Mucosa of rectum (tissue), 2 donors: Measurements from ENCODE around the gene RSPH3.
A peak's percentile ranks its signal among the peaks of the same experiment; 100 is the strongest.

Experiments
- H3K27ac ChIP-seq, 2 donors: one replicate each; pipeline ENCODE4 v1.7.0; 2013; ENCODE audit warnings: inconsistent platforms in 2 of 2, low read depth in 2 of 2, low read length in 2 of 2
- H3K27me3 ChIP-seq, 2 donors: one replicate each; pipeline ENCODE4 v1.7.0; 2013; ENCODE audit warnings: low read length in 2 of 2; ENCODE audit not compliant: control insufficient read depth in 2 of 2, insufficient read depth in 2 of 2
- H3K36me3 ChIP-seq, 2 donors: one replicate each; pipeline ENCODE4 v1.7.0; 2013; ENCODE audit warnings: low read length in 2 of 2; ENCODE audit not compliant: control insufficient read depth in 2 of 2, insufficient read depth in 2 of 2
- H3K4me1 ChIP-seq, 2 donors: one replicate each; pipeline ENCODE4 v1.7.0; 2013; ENCODE audit warnings: low read length in 2 of 2, mild to moderate bottlenecking in 1 of 2; ENCODE audit not compliant: control insufficient read depth in 2 of 2, insufficient read depth in 2 of 2
- H3K4me3 ChIP-seq, 2 donors: one replicate each; pipeline ENCODE4 v1.7.0; 2013; ENCODE audit warnings: low read length in 2 of 2
- H3K9ac ChIP-seq, 2 donors: one replicate each; pipeline ENCODE4 v1.7.0; 2013; ENCODE audit warnings: low read length in 2 of 2, low read depth in 1 of 2, mild to moderate bottlenecking in 1 of 2
- H3K9me3 ChIP-seq, 2 donors: one replicate each; pipeline ENCODE4 v1.7.0; 2013; ENCODE audit warnings: low read length in 2 of 2; ENCODE audit not compliant: control insufficient read depth in 2 of 2
- donor health status: healthy.
- donor health status: Normal muscosa, but diverticular disease.

Gene RSPH3

DNA sequence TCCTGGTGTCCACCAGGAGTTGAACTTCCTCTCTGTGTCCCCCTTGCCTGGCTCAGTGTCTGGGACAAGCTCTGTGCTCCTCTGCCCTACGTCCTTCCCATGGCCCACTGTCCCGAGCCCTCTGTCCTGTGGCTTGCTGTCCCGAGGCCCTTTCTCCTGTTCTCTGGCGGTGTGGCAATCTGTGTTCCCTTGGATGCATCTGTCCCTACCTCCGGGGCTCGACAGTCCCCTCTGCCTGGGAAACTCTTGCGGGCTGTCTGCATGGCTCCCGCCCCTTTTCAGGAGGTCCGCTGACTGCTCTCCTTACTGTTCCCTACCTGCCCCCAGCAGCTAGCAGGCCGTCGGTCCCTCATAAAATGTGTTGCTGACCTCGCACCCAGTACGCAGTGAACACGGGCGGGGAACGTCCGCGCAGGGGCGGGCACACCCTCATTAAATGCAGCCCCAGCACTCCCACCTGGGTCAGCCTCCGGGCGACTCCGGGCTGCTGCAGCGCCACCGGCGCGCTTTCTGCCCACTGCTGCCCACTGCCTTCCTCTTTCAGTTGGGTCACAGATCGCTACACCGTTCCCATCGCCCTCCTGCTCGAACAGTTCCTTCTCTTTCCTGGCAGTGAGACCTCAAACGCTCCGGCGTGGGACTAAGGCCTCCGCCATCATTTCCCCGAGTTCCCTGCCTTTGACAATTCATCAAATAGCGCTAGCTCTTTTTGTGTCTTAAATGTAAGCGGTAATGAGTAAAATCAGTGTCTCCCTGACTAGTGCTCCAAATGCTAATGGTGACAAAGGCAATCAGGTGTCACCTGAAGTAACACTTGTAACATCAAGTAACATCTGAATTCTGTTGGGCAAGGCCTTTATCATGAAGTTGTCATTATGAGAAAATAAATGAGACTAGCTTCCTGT is 60.5 kb downstream of the RSPH3 start:
- Histone ChIP-seq H3K9ac (peak overlapping the region; percentile 26 to 72), H3K4me3 (peak overlapping the region; percentile 61 to 63), H3K27ac (peak overlapping the region; percentile 81 to 83), H3K36me3 (no peaks in the 10 kb centered on the region), H3K4me1 (peaks cover 0 to 17% of the 10 kb centered on the region in 2 donors), H3K27me3 (no peaks in the 10 kb centered on the region), H3K9me3 (no peaks in the 10 kb centered on the region)

DNA sequence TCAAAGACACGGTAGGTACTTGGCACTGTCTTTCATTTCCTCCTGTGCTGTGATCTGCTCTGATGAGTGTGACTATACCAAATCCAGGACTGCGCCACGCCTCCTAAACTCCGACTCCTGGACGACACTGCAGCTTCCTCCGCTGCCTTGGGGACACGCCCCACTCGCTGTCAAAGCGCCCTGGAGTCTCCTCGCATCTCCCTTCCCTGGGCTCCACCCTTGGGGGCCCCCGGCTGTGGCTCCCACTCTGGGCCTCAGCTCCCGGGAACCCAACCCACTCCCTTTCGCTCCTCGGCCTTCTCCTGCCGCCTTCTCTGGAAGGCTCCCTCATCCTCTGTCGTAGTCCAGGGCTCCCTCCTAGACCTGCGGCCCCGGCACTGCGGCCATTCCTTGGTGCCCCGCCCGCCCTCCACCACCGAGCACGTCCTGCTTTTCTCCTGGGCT is 61.2 kb downstream of the RSPH3 start:
- no peaks in the 10 kb centered on the region for H3K36me3 ChIP-seq
- peak overlapping the region; percentile 81 to 83 for H3K27ac ChIP-seq
- H3K4me3 ChIP-seq, result peak overlapping the region; percentile 61 to 63
- no peaks in the 10 kb centered on the region for H3K27me3 ChIP-seq
- peaks cover 0 to 17% of the 10 kb centered on the region in 2 donors for H3K4me1 ChIP-seq
- H3K9me3 ChIP-seq, result no peaks in the 10 kb centered on the region
- H3K9ac ChIP-seq, result peak overlapping the region; percentile 26 to 72

DNA sequence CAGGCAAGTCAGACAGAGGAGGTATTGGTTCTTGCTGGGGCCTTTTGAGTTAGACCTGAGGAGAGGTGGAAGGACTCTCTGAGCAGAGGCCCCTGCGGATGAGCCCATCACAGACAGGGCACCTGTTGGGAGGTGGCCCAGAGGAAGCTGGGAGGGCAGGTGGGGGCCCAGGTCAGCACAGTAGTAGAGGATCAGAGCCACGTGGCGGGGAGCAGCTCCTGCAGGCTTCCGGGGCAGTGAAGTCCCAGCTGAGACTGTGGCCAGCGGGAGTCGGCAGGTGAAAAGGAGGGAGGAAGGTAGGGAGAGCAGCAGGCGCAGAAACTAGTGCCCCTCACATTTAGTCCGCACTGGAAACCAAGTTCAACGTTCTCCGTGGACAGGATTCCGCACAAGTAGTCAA is 61.8 kb downstream of the RSPH3 start:
- Histone ChIP-seq H3K4me1 (peaks cover 0 to 19% of the 10 kb centered on the region in 2 donors), H3K27ac (peak overlapping the region; percentile 38 to 81), H3K36me3 (no peaks in the 10 kb centered on the region), H3K9me3 (no peaks in the 10 kb centered on the region), H3K4me3 (no peak overlapping the region), H3K27me3 (no peaks in the 10 kb centered on the region), H3K9ac (no peak overlapping the region)

DNA sequence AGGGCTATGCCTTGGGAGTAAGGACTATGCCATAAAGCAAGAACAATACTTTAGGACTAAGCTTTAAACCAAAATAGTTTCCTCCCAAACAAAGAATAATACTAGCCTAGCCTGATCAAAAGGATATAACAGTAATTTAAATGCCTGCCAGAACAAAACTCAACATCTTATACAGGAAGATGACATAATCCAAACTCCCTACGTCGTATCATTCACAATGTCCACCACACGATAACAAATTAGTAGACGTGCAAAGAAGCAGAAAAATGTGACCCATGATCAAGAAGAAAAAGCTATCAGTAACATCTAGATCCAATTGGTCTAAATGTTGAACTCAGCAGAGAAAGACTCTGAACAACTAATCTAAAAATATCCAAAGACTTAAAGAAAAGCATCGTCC is 65.8 kb downstream of the RSPH3 start:
- Histone ChIP-seq H3K4me1 (peaks cover 0 to 13% of the 10 kb centered on the region in 2 donors), H3K9me3 (no peaks in the 10 kb centered on the region), H3K9ac (no peak overlapping the region), H3K27ac (no peak overlapping the region), H3K36me3 (no peaks in the 10 kb centered on the region), H3K27me3 (no peaks in the 10 kb centered on the region), H3K4me3 (no peak overlapping the region)

DNA sequence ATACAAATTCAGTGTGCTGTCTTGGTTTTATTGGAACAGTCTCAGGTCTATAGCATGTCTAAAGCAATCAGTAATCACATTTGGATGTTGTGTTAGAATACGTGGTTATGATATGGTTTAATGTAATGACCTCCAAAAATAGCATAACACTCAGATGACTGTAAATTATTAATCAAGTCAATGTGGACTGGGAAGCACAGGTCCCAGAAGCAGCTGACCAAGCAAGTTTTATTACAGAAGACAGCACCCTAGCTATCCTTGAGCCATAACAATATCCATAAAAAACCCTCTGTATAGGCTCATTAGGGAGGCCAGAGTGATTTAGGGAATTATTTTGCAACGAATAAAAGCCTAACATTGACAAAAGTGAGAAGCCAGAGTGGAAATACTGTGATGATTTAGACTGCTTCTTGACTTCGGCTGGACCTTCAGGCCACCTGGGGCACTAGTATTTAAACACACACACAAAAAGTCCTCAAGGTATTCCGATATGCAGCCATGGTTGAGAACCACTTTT is 66.9 kb downstream of the RSPH3 start:
- no peak overlapping the region for H3K27ac ChIP-seq
- no peaks in the 10 kb centered on the region for H3K27me3 ChIP-seq
- H3K36me3 ChIP-seq, result no peaks in the 10 kb centered on the region
- H3K4me1 ChIP-seq, result peaks cover 0 to 4% of the 10 kb centered on the region in 2 donors
- no peak overlapping the region for H3K9ac ChIP-seq
- no peak overlapping the region for H3K4me3 ChIP-seq
- H3K9me3 ChIP-seq, result no peaks in the 10 kb centered on the region

DNA sequence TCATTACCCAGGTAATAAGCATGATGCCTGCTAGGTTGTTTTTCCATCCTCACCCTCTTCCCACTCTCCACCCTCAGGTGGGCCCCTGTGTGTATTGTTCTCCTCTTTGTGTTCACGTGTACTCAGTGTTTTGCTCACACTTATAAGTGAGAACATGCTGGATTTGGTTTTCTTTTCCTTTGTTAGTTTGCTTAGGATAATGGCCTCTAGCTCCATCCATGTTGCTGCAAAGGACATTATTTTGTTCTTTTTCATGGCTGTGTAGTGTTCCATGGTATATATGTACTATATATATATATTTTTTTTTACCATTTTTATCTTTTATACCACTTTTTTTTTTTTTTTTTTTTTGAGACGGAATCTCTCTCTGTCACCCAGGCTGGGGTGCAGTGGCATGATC is 71.9 kb downstream of the RSPH3 start:
- Histone ChIP-seq H3K36me3 (no peaks in the 10 kb centered on the region), H3K9me3 (no peaks in the 10 kb centered on the region), H3K4me1 (peaks cover 4 to 5% of the 10 kb centered on the region in 2 donors), H3K27me3 (no peaks in the 10 kb centered on the region), H3K9ac (no peak overlapping the region), H3K4me3 (no peak overlapping the region), H3K27ac (no peak overlapping the region)

DNA sequence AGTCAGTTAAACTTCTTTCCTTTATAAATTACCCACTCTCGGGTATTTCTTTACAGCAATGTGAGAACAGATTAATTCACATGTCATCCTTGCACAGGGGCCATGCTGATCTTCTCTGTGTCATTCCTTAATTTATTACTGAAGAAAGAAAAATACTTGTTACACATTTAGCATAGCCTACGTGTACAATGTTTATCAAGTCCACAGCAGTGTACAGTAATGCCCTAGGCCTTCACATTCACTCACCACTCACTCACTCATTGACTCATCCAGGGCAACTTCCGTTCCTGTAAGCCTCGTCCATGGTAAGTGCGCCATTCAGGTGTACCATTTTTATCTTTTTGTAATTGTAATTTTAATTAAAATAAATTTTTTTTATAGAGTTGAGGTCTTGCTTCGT is 73.6 kb downstream of the RSPH3 start:
- Histone ChIP-seq H3K27ac (no peak overlapping the region), H3K4me3 (no peak overlapping the region), H3K36me3 (no peaks in the 10 kb centered on the region), H3K9ac (no peak overlapping the region), H3K4me1 (peaks cover 4 to 5% of the 10 kb centered on the region in 2 donors), H3K9me3 (no peaks in the 10 kb centered on the region), H3K27me3 (peaks cover 0 to 2% of the 10 kb centered on the region in 2 donors)

DNA sequence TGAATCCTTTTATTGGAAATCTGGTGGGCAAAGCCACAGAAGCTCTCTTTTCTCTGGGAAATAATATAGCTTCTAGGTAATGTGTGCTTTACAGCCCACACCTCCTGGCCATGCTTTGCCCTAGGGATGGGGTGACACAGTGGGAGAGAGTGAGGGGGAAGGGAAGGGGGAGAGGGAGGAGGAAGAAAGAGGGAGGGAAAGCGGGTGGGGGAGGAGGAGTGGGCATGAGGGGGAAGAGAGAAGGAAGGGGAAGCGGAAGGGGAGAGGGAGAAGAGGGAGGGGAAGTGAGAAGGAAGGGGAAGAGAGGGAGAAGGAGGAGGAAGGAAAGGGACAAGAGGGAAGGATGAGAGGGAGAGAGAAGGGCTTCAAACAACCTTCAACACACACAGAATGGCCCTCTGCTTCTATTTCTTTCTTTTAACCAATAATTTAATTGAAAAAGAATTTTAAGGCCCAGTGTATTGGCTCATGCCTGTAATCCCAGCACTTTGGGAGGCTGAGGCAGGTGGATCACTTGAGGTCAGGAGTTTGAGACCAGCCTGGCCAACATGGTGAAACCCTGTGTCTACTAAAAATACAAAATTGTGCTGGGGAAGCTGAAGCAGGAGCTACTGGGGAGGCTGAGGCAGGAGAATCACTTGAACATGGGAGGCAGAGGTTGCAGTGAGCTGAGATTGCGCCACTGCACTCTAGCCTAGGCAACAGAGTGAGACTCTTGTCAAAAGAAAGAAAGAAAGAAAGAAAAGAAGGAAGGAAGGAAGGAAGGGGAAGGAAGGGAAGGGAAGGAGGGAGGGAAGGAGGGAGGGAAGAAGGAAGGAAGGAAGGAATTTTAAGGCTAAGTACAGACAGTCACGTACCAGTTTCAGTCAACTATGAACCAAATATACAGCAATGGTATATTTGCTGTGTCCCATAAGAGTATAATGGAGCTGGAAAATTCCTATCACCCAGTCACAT is 75.2 kb downstream of the RSPH3 start:
- H3K27me3 ChIP-seq, result peaks cover 0 to 2% of the 10 kb centered on the region in 2 donors
- no peaks in the 10 kb centered on the region for H3K9me3 ChIP-seq
- no peaks in the 10 kb centered on the region for H3K36me3 ChIP-seq
- H3K4me1 ChIP-seq, result peaks cover 4 to 5% of the 10 kb centered on the region in 2 donors
- H3K4me3 ChIP-seq, result no peak overlapping the region
- peak overlapping the region; percentile 73 to 77 for H3K27ac ChIP-seq
- H3K9ac ChIP-seq, result no peak overlapping the region

DNA sequence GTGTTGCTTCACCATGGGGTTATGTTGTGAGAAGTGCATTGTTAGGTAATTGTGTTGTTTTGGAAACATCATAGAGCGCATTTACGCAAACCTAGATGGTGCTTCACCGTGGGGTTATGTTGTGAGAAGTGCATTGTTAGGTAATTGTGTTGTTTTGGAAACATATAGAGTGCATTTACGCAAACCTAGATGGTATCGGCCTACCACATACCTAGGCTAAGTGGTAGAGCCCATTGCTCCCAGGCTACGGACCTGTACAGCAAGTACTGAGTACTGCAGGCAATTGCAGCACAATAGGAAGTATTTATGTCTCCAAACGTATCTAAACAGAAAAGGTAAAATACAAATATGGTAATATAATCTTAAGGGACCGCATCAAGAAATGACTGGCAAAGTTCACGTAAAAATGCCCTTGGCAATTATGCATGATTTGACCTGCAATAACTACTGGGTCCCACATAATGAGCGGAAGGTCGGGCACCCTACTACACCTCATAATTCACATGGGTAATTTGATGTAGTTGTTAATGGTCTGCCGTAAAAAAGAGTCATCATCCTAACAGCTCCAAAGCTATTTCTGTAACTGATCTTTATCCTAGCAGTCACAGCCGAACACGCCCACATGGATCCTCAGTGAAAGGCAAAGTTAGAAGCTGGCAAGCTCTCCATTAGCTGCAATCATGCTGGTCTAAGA is 76.0 kb downstream of the RSPH3 start:
- peaks cover 4 to 5% of the 10 kb centered on the region in 2 donors for H3K4me1 ChIP-seq
- no peaks in the 10 kb centered on the region for H3K36me3 ChIP-seq
- H3K27me3 ChIP-seq, result peaks cover 0 to 2% of the 10 kb centered on the region in 2 donors
- no peak overlapping the region for H3K9ac ChIP-seq
- peak overlapping the region; percentile 73 to 77 for H3K27ac ChIP-seq
- no peak overlapping the region for H3K4me3 ChIP-seq
- no peaks in the 10 kb centered on the region for H3K9me3 ChIP-seq
